A549 (cell line): Measurements from ENCODE around the gene DDIAS. TPM values are rescaled to one million over a fixed set of nuclear protein-coding genes. Genes with fewer than 3 reads are reported as not detected.

Experiments used
- ATAC-seq, 2 experiments: fragments of 200-7000 bp in 1 of 2; fragments of >200 bp in 1 of 2; cut with Nextera tagmentation in 1 of 2; cut with Tn5 transposase in 1 of 2; 3 replicates each; pipeline versions ENCODE4 v1.8.0 to v1.9.1; 2018 to 2020; ENCODE audit warnings: mild to moderate bottlenecking in 1 of 2, moderate library complexity in 1 of 2
- CTCF ChIA-PET: fragments of 300-600 bp; sonication (Branson Sonifier 250); formaldehyde crosslinking; extraction: SDS; loops from one replicate; lab custom pipeline; 2021; ENCODE audit warnings: antibody characterized with exemption, inconsistent platforms; lab: Yijun Ruan, JAX
- POLR2A ChIA-PET: fragments of 350-600 bp; formaldehyde crosslinking; extraction: SDS; loops from one replicate; lab custom pipeline; 2021; ENCODE audit warnings: antibody characterized with exemption, inconsistent platforms; lab: Yijun Ruan, JAX
- DNase-seq, 2 experiments: peaks; one replicate each; pipeline versions ENCODE4 v3.0.0 to v3.0.0-alpha.2; 2011 to 2016; ENCODE audit warnings: low read depth in 1 of 2, low spot score in 1 of 2
- FAIRE-seq: peaks from 2 replicates; lab custom pipeline; 2011; peaks lifted over from hg19 to GRCh38; lab: Jason Lieb, UNC
- H3K27ac ChIP-seq, 2 experiments: fragments of >200 bp; sonication (Bioruptor Twin); formaldehyde crosslinking; 3 replicates each; pipeline ENCODE4 v1.5.1; 2016 to 2017
- H3K4me1 ChIP-seq: fragments of >200 bp; sonication (Bioruptor Twin); formaldehyde crosslinking; 3 replicates; pipeline ENCODE4 v1.6.1; 2016
- H3K4me2 ChIP-seq: fragments of >200 bp; sonication (Bioruptor Twin); formaldehyde crosslinking; 3 replicates; pipeline ENCODE4 v1.6.1; 2016
- H3K4me3 ChIP-seq: fragments of >200 bp; sonication (Bioruptor Twin); formaldehyde crosslinking; 3 replicates; pipeline ENCODE4 v1.5.1; 2016
- H3K9me3 ChIP-seq: fragments of >200 bp; sonication (Bioruptor Twin); formaldehyde crosslinking; 3 replicates; pipeline ENCODE4 v1.6.1; 2016
- CBX2 ChIP-seq: fragments of 200-600 bp; sonication (generic); IDR thresholded peaks from 2 replicates; pipeline ENCODE4 v1.6.1; 2016; ENCODE audit warnings: low read depth, mild to moderate bottlenecking, borderline replicate concordance
- CBX8 ChIP-seq: fragments of 200-600 bp; sonication (generic); IDR thresholded peaks from 2 replicates; pipeline ENCODE4 v1.6.1; 2016
- EP300 ChIP-seq, 2 experiments: fragments of >200 bp; sonication (Bioruptor Twin); formaldehyde crosslinking; IDR thresholded peaks; 2 replicates in 1 of 2; 3 replicates in 1 of 2; pipeline ENCODE4 v1.6.1; 2016 to 2017
- FOSL2 ChIP-seq, 2 experiments: fragments of 450-650 bp in 1 of 2; fragments of >200 bp in 1 of 2; sonication (Bioruptor Twin) in 1 of 2; formaldehyde crosslinking; IDR thresholded peaks; 2 replicates each; pipeline versions ENCODE4 v1.5.0 to v1.6.1; 2016 to 2020; ENCODE audit warnings: mild to moderate bottlenecking in 1 of 2, moderate library complexity in 1 of 2
- FOXS1 ChIP-seq: fragments of 250-450 bp; sonication (Bioruptor Pico); IDR thresholded peaks from 2 replicates; pipeline ENCODE4 v1.5.0; 2020; ENCODE audit warnings: mild to moderate bottlenecking, moderate library complexity
- HDAC2 ChIP-seq: fragments of 200-600 bp; sonication (generic); IDR thresholded peaks from 2 replicates; pipeline ENCODE4 v1.6.1; 2016
- HOXB5 ChIP-seq: fragments of 250-450 bp; sonication (Bioruptor Pico); IDR thresholded peaks from 2 replicates; pipeline ENCODE4 v1.5.0; 2020; ENCODE audit warnings: mild to moderate bottlenecking, moderate library complexity
- JUN ChIP-seq, 2 experiments: fragments of >200 bp; sonication (Bioruptor Twin); formaldehyde crosslinking; IDR thresholded peaks; 2 replicates in 1 of 2; 3 replicates in 1 of 2; pipeline ENCODE4 v1.6.1; 2016 to 2017
- KDM5A ChIP-seq: fragments of 200-600 bp; sonication (generic); IDR thresholded peaks from 2 replicates; pipeline ENCODE4 v1.6.1; 2016; ENCODE audit warnings: antibody characterized with exemption, mild to moderate bottlenecking
- MYC ChIP-seq: IDR thresholded peaks from 2 replicates; pipeline ENCODE4 v1.6.1; 2012; ENCODE audit warnings: mild to moderate bottlenecking, inconsistent platforms, low read length, improper control_type of control experiment, borderline replicate concordance
- NPAS2 ChIP-seq: fragments of 250-450 bp; sonication (Bioruptor Pico); IDR thresholded peaks from 2 replicates; pipeline ENCODE4 v1.8.0; 2022; ENCODE audit warnings: mild to moderate bottlenecking, moderate library complexity, borderline replicate concordance
- POLR2A ChIP-seq: IDR thresholded peaks from 2 replicates; pipeline ENCODE4 v1.6.1; 2012; ENCODE audit warnings: mild to moderate bottlenecking, low read length
- POLR2AphosphoS2 ChIP-seq: conservative IDR thresholded peaks from 2 replicates; pipeline ENCODE4 v1.6.1; 2012; ENCODE audit warnings: low read length, improper control_type of control experiment, inconsistent platforms
- RFX5 ChIP-seq: fragments of 450-650 bp; IDR thresholded peaks from 2 replicates; pipeline ENCODE4 v1.7.1; 2014; ENCODE audit warnings: antibody characterized with exemption, mild to moderate bottlenecking, moderate library complexity
- RNF2 ChIP-seq: fragments of 200-600 bp; sonication (generic); IDR thresholded peaks from 2 replicates; pipeline ENCODE4 v1.6.1; 2016; ENCODE audit warnings: low read depth, mild to moderate bottlenecking, antibody characterized with exemption, moderate library complexity, borderline replicate concordance
- SREBF2 ChIP-seq: fragments of 450-650 bp; IDR thresholded peaks from 2 replicates; pipeline ENCODE4 v1.6.1; 2014; ENCODE audit warnings: mild to moderate bottlenecking, moderate library complexity
- TFCP2L1 ChIP-seq: fragments of 250-450 bp; sonication (Bioruptor Pico); IDR thresholded peaks from 2 replicates; pipeline ENCODE4 v1.5.0; 2021; ENCODE audit warnings: mild to moderate bottlenecking
- WGBS: methylation state at CpG from one replicate; pipeline ENCODE4 v1.1.6; 2017; ENCODE audit errors: missing lambda C conversion rate; 5-methylcytosine and 5-hydroxymethylcytosine counted together
- polyA plus RNA-seq, 4 experiments: library from polyadenylated mRNA; depleted of rRNA in 3 of 4; stranded (reverse); fragments of >200 nt; fragmentation: RNase III in 1 of 4; extraction: RNeasy Plus Mini Kit Qiagen cat#74134 plus additional on column Dnase treatment in 1 of 4; gene quantifications; 2 replicates in 3 of 4; 3 replicates in 1 of 4; pipeline ENCODE4 v1.2.3, GENCODE V29; 2011 to 2017
- TF ChIP-seq, protein P1 (sequence below): fragments of >200 bp; sonication (Bioruptor Twin); formaldehyde crosslinking; IDR thresholded peaks from 2 replicates; pipeline ENCODE4 v1.6.1; 2016
- TF ChIP-seq, protein P2 (sequence below): fragments of >200 bp; sonication (Bioruptor Twin); formaldehyde crosslinking; IDR thresholded peaks from 3 replicates; pipeline ENCODE4 v1.5.1; 2016
- TF ChIP-seq, protein P3 (sequence below): fragments of 450-650 bp; IDR thresholded peaks from 2 replicates; pipeline ENCODE4 v1.6.1; 2014; ENCODE audit warnings: antibody characterized with exemption

DDIAS gene
- polyA plus RNA-seq, 2 of the 4 experiments (the other 2 are of a cell fraction), result 14.7 to 23.9 TPM

DNA sequence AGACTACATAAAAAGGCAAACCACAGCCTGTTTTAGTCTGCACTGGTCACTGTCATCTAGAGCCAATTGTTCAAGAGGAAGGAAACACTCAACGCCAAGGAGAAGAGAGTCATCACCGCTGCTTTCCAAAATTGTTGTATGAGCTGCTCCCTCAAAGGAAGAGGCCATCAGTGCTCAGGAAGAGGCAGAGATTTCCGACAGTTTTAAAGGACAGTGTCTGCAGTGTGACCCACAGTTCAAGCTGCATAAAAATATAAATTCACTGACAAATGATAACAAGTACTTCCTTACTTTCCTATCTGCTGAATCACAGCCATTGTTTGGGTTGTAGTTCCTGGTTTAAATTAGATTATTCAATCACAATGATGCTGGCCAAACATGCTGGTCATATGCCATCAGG is 17.7 kb upstream of the DDIAS start:
- 88% methylated on average over 3 of the region's 3 CpGs for WGBS

DNA sequence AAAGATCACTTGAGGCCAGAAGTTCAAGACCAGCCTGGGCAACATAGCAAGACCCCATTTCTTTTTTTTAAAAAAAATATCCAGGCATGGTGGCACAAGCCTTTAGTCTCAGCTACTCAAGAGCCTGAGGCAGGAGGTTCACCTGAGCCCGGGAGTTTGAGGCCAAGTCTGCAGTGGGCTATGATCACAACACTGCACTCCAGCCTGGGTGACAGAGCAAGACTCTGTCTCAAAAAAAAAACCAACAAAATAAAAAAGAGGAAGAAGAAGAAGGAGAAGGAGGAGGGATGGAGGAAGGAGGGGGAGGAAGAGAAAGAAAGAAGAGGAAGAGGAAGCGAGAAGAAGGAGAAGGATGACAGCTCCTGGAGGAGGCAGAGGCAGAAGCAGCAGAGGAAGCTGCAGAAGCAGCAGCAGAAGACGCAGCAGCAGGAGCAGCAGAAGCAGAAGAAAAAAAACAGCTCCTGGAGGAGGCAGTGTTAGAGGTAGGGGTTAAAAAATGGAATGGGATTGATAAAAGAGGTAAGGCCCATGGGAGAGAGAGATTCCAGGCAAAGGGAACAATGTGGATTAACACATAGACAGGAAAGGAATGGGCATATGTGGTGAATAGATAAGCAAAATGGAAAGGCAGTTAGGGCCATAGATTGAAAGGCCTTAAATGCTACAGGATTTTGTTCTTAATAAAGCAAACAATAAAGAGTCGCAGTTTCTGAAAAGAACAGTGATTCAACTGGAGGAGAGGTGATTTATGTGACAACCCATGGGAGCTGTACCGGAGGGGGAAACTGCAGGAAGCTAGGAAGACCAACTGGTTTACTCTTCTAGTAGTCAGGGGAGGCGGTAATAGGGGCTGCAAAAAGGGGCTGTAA is 12.2 kb upstream of the DDIAS start:
- H3K4me3 ChIP-seq, result no peak overlapping the region
- ATAC-seq, result no peak
- TF ChIP-seq JUN (IDR thresholded peaks at IDR 0.05) (no peak), SREBF2 (no peak), KDM5A (no peak), MYC (no peak), HOXB5 (no peak), HDAC2 (no peak), RFX5 (no peak), EP300 (IDR thresholded peaks at IDR 0.05) (no peak), POLR2A (no peak), NPAS2 (CRISPR knock-in tag) (no peak), FOXS1 (no peak)
- TF ChIP-seq, all 56 proteins: peak for 0
- no peak for FAIRE-seq
- Histone ChIP-seq H3K27ac (no peak overlapping the region), H3K4me2 (no peak overlapping the region), H3K9me3 (no peaks in the 10 kb centered on the region), H3K4me1 (no peaks in the 10 kb centered on the region)
- POLR2A ChIA-PET, result no interaction called here
- CTCF ChIA-PET, result interaction anchor here (3.8 kb wide), 1 partner anchor 22 kb away, joined by 20 read pairs; no protein-coding TSS in a partner anchor
- DNase-seq, result no peak
- 68% methylated on average over 6 of the region's 6 CpGs for WGBS

More for the DNA sequence above, 17.7 kb upstream of the DDIAS start:
- DNase-seq (no peak), ATAC-seq (no peak), FAIRE-seq (no peak)
- Histone ChIP-seq H3K4me3 (no peak overlapping the region), H3K4me2 (no peak overlapping the region), H3K9me3 (no peaks in the 10 kb centered on the region), H3K27ac (no peak overlapping the region), H3K4me1 (no peaks in the 10 kb centered on the region)
- TF ChIP-seq TFCP2L1 (CRISPR knock-in tag) (no peak), NPAS2 (CRISPR knock-in tag) (no peak), CBX8 (no peak), RNF2 (no peak)
- TF ChIP-seq, protein P1, sequence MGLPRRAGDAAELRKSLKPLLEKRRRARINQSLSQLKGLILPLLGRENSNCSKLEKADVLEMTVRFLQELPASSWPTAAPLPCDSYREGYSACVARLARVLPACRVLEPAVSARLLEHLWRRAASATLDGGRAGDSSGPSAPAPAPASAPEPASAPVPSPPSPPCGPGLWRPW, result no peak
- CTCF ChIA-PET, result interaction anchor here (2.4 to 3.4 kb wide), 2 partner anchors 16 kb away, joined by 19 to 25 read pairs; no protein-coding TSS in a partner anchor
- POLR2A ChIA-PET, result no interaction called here

DNA sequence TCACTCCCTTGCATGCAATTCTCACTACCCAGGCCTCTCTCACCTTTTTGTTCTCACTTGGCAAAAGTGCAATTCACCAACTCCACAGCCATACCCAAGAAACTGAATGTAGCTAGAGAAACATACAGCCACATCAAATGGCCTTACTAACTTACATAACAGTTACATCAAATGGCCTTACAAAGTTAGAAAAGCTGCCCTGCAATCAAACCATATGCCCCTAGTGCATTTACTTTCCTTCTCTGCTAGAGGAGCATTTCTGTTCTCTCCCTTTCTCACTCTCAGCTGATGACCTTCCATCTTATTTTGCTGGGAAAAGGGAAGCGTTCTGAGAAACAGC is 11.6 kb upstream of the DDIAS start:
- Histone ChIP-seq H3K9me3 (no peaks in the 10 kb centered on the region), H3K4me3 (no peak overlapping the region), H3K4me1 (no peaks in the 10 kb centered on the region), H3K27ac (no peak overlapping the region), H3K4me2 (no peak overlapping the region)
- ATAC-seq (no peak), DNase-seq (no peak), FAIRE-seq (no peak)
- WGBS, result 88% methylated on average over 1 of the region's 1 CpG
- POLR2A ChIA-PET, result no interaction called here
- CTCF ChIA-PET, result interaction anchor here (3.8 kb wide), 1 partner anchor 23 kb away, joined by 20 read pairs; no protein-coding TSS in a partner anchor
- TF ChIP-seq FOSL2 (IDR thresholded peaks at IDR 0.05) (no peak), FOSL2 (CRISPR knock-in tag; IDR thresholded peaks at IDR 0.05) (no peak), CBX2 (no peak), POLR2AphosphoS2 (no peak), NPAS2 (CRISPR knock-in tag) (no peak)
- TF ChIP-seq, protein P2, sequence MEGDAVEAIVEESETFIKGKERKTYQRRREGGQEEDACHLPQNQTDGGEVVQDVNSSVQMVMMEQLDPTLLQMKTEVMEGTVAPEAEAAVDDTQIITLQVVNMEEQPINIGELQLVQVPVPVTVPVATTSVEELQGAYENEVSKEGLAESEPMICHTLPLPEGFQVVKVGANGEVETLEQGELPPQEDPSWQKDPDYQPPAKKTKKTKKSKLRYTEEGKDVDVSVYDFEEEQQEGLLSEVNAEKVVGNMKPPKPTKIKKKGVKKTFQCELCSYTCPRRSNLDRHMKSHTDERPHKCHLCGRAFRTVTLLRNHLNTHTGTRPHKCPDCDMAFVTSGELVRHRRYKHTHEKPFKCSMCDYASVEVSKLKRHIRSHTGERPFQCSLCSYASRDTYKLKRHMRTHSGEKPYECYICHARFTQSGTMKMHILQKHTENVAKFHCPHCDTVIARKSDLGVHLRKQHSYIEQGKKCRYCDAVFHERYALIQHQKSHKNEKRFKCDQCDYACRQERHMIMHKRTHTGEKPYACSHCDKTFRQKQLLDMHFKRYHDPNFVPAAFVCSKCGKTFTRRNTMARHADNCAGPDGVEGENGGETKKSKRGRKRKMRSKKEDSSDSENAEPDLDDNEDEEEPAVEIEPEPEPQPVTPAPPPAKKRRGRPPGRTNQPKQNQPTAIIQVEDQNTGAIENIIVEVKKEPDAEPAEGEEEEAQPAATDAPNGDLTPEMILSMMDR, result no peak
- TF ChIP-seq, protein P3, sequence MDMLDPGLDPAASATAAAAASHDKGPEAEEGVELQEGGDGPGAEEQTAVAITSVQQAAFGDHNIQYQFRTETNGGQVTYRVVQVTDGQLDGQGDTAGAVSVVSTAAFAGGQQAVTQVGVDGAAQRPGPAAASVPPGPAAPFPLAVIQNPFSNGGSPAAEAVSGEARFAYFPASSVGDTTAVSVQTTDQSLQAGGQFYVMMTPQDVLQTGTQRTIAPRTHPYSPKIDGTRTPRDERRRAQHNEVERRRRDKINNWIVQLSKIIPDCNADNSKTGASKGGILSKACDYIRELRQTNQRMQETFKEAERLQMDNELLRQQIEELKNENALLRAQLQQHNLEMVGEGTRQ, result no peak
